Measurements from ENCODE around the gene GALNT7.

- TF ChIP-seq CTCF (IDR thresholded peaks at IDR 0.05; ENCODE audit: poor library complexity, severe bottlenecking) (peak; percentile 85), POLR2AphosphoS5 (IDR thresholded peaks at IDR 0.05) (no peak), EZH2 (IDR thresholded peaks at IDR 0.05; ENCODE audit: borderline replicate concordance, insufficient read depth, low read length, poor library complexity, severe bottlenecking) (no peak), RAD21 (conservative IDR thresholded peaks at IDR 0.05) (peak; percentile 90), TAF1 (IDR thresholded peaks at IDR 0.05; ENCODE audit: low read depth) (no peak)
Observed at GRCh38 chr4:173257732-173258717, 89.4 kb downstream of the GALNT7 start.

Measured in neural cell (in vitro differentiated cells).